Bone marrow (tissue), 2 donors: Measurements from ENCODE around the gene TMEM18.

ENCODE experiments used
- DNase-seq, 2 donors: peaks; one replicate each; lab custom pipeline; 2025; lab: John Stamatoyannopoulos, UW

TMEM18 gene

GRCh38 chr2:672606-672905 is 4.7 kb downstream of the TMEM18 start:
- no peak for DNase-seq

DNA sequence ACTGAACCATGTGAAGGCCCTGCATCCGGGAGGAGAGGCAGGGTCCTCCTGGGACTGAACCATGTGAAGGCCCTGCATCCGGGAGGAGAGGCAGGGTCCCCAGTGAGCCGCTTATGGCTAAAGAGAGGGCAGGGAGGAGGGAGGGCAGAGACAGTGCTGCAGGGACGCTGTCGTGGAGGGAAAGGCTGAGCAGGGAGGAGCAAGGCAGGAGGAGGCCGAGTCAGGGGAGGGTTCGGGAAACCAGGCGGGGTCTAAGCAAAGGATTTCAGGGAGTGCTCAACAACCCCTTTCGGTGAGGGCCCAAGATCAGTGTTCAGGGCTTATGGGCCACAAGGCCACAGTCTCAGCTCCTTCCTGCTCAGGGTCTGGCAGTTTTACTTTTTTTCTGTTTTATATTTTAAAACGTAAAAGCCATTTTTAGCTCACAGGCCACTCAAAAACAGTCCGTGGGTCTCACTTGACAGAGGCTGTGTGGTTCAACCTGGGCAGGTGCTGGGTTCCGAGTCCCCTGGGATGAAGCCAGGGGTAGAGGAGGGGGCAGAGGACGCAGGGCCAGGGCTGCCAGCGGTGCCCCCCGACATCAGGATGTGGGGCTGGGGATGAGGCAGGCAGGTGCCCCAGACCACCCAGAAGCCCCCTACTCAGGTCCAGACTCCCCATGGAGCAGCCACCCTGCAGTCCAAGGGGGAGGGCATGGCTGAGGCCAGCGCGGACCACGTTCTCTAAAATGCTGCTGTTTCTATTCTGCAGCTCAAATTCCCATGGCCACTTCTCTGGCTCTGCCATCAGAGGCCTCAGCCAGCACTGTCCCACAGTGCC is 5.2 kb downstream of the TMEM18 start:
- no peak for DNase-seq

DNA sequence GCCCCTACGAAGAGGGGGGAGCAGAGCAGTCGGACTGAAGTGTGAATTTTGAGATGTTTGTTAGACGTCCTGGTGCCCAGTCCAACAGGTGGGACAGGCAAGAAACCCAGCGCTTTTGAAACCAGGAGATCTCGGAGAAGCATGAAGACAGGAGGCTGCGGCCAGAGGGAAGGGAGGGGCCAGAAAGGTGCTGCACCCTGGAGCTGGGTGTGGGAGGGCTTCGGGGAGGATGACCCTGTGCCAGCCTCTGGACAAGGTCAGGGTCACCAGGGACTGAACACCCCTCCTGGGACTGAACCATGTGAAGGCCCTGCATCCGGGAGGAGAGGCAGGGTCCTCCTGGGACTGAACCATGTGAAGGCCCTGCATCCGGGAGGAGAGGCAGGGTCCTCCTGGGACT is 6.1 kb downstream of the TMEM18 start:
- DNase-seq = no peak

DNA sequence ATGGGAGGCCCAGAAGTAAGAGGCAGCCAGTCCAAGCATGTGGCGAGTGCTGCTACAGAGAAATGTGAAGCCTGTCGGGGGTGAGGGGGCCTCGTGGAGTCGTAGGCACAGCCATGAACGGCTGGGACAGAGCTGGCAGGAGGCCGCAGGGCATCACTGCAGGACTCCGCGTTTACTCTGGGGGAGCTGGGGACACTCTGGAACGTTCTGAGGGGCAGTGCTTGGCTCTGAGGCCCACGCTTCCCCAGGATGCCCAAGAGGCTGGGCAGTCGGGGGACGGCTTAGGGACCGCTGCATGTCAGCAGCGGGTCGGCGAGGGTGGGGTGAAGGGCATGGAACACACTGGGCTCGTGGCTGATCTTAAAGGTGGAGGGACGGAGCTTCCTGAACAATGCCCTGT is 6.6 kb downstream of the TMEM18 start:
- no peak for DNase-seq

- no peak for DNase-seq
These were observed 7.9 kb downstream of the TMEM18 start for GRCh38 chr2:669323-669722.

- DNase-seq = no peak
These were observed 9.2 kb downstream of the TMEM18 start for GRCh38 chr2:668000-668398.

GRCh38 chr2:667332-667999 is 9.7 kb downstream of the TMEM18 start:
- no peak for DNase-seq

- no peak for DNase-seq
These were observed 10.8 kb downstream of the TMEM18 start for GRCh38 chr2:666441-666840.

- no peak for DNase-seq
These were observed 11.7 kb downstream of the TMEM18 start for GRCh38 chr2:665340-666073.

GRCh38 chr2:664063-664462 is 13.1 kb downstream of the TMEM18 start:
- DNase-seq = no peak

GRCh38 chr2:663221-663620 is 14.0 kb downstream of the TMEM18 start:
- DNase-seq = no peak

GRCh38 chr2:661360-661635 is 15.9 kb downstream of the TMEM18 start:
- no peak for DNase-seq

DNA sequence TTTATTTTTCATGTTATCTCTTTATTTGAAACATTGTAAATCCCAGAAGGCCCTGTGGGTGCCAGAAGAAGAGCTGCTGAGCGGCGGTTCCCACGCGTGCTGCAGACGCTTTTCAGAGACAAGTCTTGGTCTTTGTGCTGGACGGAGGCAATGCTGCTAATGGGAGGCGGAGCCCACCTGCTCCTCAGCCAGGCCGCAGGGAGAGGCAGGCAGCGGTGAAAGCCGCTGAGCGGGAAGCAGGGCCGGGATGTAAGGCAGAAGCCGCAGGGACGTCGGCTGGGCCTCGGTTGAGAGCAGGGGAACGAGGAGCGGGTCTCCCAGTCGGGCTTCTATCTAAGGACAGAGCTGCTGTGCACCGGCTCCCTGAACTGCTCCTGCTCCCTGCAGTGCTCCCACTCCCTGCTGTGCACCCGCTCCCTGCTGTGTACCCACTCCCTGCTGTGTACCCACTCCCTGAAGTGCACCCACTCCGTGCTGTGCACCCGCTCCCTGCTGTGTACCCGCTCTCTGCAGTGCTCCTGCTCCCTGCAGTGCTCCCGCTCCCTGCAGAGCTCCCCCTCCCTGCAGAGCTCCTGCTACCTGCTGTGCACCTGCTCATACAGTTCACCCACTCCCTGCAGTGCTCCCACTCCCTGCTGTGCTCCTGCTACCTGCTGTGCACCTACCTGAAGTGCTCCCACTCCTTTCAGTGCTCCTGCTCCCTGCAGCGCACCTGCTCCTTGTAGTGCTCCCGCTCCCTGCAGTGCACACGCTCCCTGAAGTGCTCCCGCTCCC is 16.4 kb downstream of the TMEM18 start:
- DNase-seq = no peak

DNA sequence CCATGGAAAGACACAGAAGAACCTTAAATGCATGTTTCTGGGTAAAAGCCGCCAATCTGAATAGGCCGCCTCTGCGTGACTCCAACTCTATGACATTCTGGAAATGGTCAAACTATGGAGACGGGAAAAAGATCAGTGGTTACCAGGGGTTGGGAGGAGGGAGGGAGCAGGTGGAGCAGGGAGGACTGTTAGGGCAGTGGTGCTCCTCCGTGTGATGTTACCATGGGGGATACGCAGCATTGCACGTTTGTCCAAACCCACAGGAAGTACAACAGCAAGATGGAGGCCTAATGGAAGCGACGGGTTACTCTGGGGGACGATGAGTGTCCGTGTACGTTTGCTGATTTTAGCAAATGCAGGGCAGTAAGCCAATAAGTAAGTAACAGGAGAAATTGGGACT is 17.2 kb downstream of the TMEM18 start:
- no peak for DNase-seq

DNA sequence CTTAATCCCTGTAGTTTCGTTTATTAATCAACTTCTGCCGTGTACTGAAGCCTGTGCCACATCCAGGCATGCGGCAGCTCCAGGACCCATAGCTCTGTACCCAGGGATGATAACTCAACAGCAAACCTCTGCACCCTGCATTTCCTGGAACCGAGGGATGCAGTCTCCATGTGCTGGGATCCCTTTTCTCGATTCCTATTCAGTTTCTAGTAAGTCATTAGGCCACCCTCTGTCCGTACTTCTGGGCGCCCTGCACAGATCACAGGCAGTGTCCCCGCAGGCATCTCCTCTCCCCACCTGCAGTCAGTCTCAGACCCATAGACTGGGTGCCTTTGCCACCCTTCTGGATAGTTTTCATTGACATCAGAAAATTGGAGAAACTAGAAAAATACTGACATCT is 18.8 kb downstream of the TMEM18 start:
- DNase-seq = no peak

DNA sequence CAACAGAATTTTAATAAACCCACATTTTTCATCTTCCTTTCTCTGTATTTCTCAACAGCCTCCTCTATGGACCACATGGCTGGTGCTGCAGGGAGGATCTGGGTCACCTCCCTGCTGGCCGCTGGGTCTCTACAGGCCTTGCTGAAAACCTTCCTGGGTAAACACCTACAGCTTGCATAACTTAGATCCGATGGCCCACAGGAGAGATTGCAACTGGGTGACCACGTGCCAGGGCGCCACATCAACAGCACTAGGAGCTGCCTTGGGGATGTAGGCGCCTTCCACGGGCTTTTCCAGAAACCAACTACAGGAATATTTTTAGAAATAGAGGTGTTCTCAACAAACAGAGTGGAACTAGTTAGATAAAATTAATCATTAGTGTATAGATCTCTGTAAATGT is 19.4 kb downstream of the TMEM18 start:
- DNase-seq = no peak

- DNase-seq = no peak
These were observed 20.5 kb downstream of the TMEM18 start for GRCh38 chr2:656676-657075.

- no peak for DNase-seq
These were observed 21.6 kb downstream of the TMEM18 start for GRCh38 chr2:655626-656025.

- DNase-seq = no peak
These were observed 22.3 kb downstream of the TMEM18 start for GRCh38 chr2:654896-655295.

GRCh38 chr2:653645-654425 is 23.4 kb downstream of the TMEM18 start:
- no peak for DNase-seq

DNA sequence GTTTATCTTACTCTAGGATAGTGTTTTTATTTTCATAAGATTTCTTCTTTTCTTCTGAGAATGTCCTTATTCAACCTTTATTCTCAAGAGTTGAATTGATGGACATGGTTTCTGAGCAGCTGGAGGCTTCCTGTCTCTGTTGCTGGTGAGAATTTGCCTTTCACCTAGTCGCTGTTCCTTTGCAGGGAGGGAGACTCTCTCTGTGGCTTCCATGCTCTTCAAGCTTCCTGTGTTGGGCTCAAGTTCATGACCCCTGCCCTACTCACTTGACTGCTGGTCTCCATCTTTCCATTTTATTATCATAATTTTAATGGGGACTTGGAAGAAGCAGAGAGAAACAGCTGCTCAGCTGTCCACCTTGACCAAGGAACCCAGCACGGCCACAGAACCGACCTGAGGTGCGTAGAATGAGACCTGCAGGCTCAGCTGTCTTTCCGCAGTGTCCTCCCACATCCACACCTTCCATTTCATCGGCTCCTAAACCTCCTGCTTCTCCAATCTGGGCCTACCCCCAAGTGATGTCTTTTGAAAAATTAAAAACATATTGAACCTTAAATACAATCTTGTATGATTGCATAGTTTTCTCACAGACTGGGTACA is 24.2 kb downstream of the TMEM18 start:
- no peak for DNase-seq
